GM12878 (cell line): Measurements from ENCODE around the gene TUBGCP2.

Experiments used
- ATF3 ChIP-seq: IDR thresholded peaks from 2 replicates; pipeline ENCODE4 v1.6.1; 2011; ENCODE audit warnings: low read depth, mild to moderate bottlenecking, low read length, moderate library complexity, borderline replicate concordance; ENCODE audit errors: extremely low read depth
- BACH1 ChIP-seq: fragments of 450-650 bp; IDR thresholded peaks from 2 replicates; pipeline ENCODE4 v1.6.1; 2017; ENCODE audit warnings: mild to moderate bottlenecking, borderline replicate concordance
- CTCF ChIP-seq, 3 experiments: IDR thresholded peaks in 2 of 3; conservative IDR thresholded peaks in 1 of 3; 2 replicates each; pipeline ENCODE4 v1.5.1; 2011; ENCODE audit warnings: low read depth in 3 of 3, low read length in 3 of 3, mild to moderate bottlenecking in 3 of 3, control low read depth in 2 of 3, moderate library complexity in 2 of 3, inconsistent platforms in 1 of 3, mixed read lengths in 1 of 3; ENCODE audit not compliant: control insufficient read depth in 2 of 3, insufficient read depth in 1 of 3; ENCODE audit errors: extremely low read depth in 1 of 3
- MXI1 ChIP-seq: fragments of 150-350 bp; IDR thresholded peaks from 2 replicates; pipeline ENCODE4 v1.6.1; 2011; ENCODE audit warnings: low read depth, mild to moderate bottlenecking, inconsistent platforms, low read length, improper control_type of control experiment
- MYC ChIP-seq: IDR thresholded peaks from 2 replicates; pipeline ENCODE4 v1.6.1; 2011; ENCODE audit warnings: mild to moderate bottlenecking, low read length, moderate library complexity, inconsistent platforms; ENCODE audit not compliant: insufficient read depth, insufficient replicate concordance, insufficient read length, severe bottlenecking
- POLR2A ChIP-seq: IDR thresholded peaks from 2 replicates; pipeline ENCODE4 v1.6.1; 2011; ENCODE audit warnings: low read depth, mild to moderate bottlenecking, low read length
- SIN3A ChIP-seq: IDR thresholded peaks from 2 replicates; pipeline ENCODE4 v1.6.1; 2012; ENCODE audit warnings: low read depth, low read length, improper control_type of control experiment
- SP1 ChIP-seq: IDR thresholded peaks from one replicate; pipeline ENCODE4 v1.6.1; 2011; ENCODE audit warnings: low read depth, low read length
- SREBF2 ChIP-seq: IDR thresholded peaks from 2 replicates; pipeline ENCODE4 v1.6.1; 2012; ENCODE audit warnings: mild to moderate bottlenecking, low read length
- TCF3 ChIP-seq: IDR thresholded peaks from 2 replicates; pipeline ENCODE4 v1.6.1; 2012; ENCODE audit warnings: low read depth, mild to moderate bottlenecking, low read length, borderline replicate concordance; ENCODE audit not compliant: insufficient read depth
- ZNF592 ChIP-seq: fragments of 450-650 bp; IDR thresholded peaks from 2 replicates; pipeline ENCODE4 v1.6.1; 2017; ENCODE audit warnings: mild to moderate bottlenecking, moderate library complexity

- TF ChIP-seq MYC (no peak), TCF3 (no peak), SP1 (no peak), POLR2A (no peak), CTCF (IDR thresholded peaks at IDR 0.05 in 2 of 3, conservative IDR thresholded peaks at IDR 0.05 in 1 of 3; ENCODE audit: control insufficient read depth in 2 of 3, extremely low read depth in 1 of 3, insufficient read depth in 1 of 3, low read depth in 3 of 3, low read length in 3 of 3) (no peak), ZNF592 (no peak), SREBF2 (no peak), BACH1 (no peak), SIN3A (no peak), ATF3 (no peak), MXI1 (no peak)
Observed at GRCh38 chr10:133246236-133246626, 62.4 kb downstream of the TUBGCP2 start.
